Stimulated activated CD8-positive, alpha-beta memory T cell treated with anti-CD3 and anti-CD28 coated beads, Interleukin-12 subunit alpha, Interleukin-12 subunit beta, amount 100 ng/mL, for 24 hours (primary cell): Measurements from ENCODE around the gene JARID2.
"Not testable (repeated sequence)": the region's sequence is repeated elsewhere in the genome, so short reads cannot be mapped to it uniquely, and the experiment has no call there.

ENCODE experiments used
- DNase-seq: peaks from one replicate; pipeline ENCODE4 v3.0.0-alpha.2; 2020; ENCODE audit errors: extremely low read depth

JARID2 gene

GRCh38 chr6:15308435-15309213 lies 62.8 kb downstream of the JARID2 start:
- no peak for DNase-seq

- no peak for DNase-seq
These were observed 63.9 kb downstream of the JARID2 start for GRCh38 chr6:15309611-15310283.

- DNase-seq, result no peak
These were observed 64.8 kb downstream of the JARID2 start for GRCh38 chr6:15310680-15311079.

DNA sequence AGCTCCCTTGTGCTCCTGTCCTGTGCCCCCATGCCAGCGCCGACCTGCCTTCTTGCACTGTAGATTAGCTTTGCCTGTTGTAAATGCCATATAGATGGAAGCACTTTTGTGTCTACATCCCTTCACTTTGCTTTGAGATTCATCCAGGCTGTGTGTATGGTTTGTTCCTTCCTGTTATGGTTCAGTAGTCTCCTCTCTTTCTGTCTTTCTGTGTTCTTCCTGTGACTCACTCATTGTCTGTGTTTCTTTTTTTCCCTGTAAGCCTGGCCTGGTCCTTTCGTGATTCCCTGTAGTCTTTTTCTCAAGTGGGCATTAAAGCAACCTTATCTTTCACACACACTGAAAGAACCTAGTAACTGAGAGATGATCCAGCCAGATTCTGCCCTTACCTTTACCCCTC lies 66.6 kb downstream of the JARID2 start:
- no peak for DNase-seq

DNA sequence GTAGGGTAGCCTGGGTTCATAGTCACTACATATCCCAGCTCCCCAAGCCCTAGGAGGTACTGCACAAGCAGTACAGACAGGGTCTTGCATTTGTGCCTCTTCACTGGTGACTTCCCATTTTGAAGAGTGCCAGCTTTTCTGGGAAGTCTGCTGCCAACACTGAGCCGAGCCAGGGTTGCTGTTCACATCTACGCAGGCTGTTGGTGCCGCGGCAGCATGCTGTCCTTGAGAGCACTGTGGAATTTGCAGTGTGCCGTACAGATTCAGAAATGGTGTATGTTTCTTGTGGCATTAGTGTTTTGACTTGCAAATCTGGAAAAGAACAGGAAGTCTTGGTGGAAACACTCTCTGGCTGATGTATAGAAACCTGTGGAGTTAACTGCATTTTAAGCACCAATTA lies 67.5 kb downstream of the JARID2 start:
- DNase-seq, result no peak

GRCh38 chr6:15316754-15317153 lies 70.9 kb downstream of the JARID2 start:
- DNase-seq, result no peak

GRCh38 chr6:15317251-15317650 lies 71.4 kb downstream of the JARID2 start:
- DNase-seq, result no peak

DNA sequence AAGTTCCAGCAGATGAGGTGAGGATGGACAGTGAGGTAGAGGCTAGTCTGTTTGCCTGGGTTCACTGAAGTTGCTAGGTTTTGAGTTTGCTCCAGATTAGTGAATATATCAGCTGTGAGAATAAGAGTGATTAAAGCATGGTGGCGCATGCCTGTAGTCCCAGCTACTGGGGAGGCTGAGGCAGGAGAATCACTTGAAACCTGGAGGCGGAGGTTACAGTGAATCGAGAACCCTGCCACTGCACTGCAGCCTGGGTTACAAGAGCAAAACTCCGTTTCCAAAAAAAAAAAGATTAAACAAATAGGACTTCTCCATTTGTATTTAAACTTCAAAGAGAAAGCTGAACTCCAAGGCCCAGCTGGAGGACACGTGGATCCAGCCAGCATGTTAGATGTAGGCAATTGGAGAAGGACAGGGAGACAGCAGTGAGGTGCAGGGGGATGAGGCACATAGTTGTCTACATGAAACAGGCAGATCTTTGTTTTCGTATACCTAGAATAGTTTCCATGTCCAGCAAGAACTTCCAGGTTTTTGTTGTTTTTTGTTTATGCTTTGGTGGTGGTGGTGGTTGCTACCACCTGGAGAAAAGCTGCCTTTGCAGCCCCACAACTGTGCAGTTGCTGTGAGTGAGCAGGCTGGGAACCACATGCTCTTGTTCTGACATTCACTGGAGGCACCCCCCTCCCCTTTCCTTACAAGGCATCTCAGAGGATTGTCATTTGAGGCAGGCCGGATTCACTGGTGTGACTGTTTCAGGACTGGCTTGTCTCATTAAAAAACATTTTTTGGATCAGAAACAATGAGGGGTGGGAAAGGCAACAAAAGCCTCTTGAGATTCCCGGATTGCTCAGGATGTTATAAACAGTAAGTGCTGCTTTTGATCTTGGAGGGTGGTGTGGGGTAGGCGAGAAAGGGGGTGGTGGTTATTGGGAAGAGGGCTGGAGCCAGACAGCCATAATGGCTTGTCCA lies 72.3 kb downstream of the JARID2 start:
- DNase-seq, result no peak

- no peak for DNase-seq
These were observed 73.8 kb downstream of the JARID2 start for GRCh38 chr6:15319677-15320076.

- DNase-seq, result no peak
These were observed 74.8 kb downstream of the JARID2 start for GRCh38 chr6:15320693-15321092.

- no peak for DNase-seq
These were observed 76.3 kb downstream of the JARID2 start for GRCh38 chr6:15322184-15322583.

DNA sequence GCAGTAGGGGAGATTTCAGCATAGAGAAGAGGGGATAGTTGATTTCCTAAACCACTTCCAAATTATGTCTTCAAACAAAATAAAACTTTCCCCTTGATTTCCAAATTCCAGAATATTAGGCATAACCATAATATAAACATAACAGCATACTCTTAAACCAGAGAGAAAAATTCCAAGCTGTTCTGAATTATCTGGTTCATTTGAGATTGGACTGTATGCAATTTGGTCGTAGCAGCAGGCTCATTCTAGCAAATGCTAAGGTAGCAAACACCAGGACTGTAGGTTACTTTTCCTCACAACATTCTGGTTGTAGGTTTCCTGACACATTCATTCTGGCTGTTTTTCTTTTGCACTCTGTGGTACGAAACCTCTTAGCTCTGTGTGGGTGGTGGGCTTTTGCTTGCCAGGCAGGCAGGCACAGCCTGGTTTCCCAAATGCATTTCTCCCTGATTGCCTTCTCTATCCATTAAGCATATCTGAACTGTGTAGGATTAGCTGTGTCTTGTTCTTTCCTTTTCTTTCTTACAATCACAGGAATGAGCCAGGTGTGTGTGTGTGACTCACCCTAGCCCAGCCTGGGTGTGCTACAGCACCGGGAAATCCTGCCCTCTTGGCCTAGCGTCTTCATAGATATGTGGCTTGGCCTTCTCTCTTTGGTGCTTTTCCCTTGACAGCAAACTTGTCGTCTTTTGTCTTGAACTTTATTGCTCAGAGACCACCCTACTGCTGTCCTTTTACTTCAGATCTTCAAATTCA lies 77.1 kb downstream of the JARID2 start:
- DNase-seq, result no peak

- not testable (repeated sequence) for DNase-seq
These were observed 77.7 kb downstream of the JARID2 start for GRCh38 chr6:15323611-15324010.

- no peak for DNase-seq
These were observed 78.6 kb downstream of the JARID2 start for GRCh38 chr6:15324427-15324985.

DNA sequence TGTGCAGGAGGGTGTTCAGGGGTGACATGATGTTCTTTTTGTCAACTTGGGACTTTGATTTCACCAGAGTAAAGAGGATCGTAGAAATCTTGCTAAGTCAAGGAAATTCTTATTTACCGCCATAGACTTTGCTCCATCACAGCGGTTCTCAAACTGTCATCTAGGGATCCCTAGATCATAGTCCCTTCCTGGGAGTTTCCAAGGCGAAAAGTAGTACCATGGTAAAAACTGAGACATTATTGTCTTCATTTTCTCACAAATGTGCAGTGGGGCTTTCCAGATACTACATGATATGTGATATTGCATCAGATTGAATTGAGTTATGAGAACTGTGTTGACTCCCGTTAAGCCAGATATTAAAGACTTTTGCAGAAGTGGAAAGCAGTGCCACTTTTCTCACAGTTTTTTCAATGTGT lies 79.7 kb downstream of the JARID2 start:
- DNase-seq, result no peak

DNA sequence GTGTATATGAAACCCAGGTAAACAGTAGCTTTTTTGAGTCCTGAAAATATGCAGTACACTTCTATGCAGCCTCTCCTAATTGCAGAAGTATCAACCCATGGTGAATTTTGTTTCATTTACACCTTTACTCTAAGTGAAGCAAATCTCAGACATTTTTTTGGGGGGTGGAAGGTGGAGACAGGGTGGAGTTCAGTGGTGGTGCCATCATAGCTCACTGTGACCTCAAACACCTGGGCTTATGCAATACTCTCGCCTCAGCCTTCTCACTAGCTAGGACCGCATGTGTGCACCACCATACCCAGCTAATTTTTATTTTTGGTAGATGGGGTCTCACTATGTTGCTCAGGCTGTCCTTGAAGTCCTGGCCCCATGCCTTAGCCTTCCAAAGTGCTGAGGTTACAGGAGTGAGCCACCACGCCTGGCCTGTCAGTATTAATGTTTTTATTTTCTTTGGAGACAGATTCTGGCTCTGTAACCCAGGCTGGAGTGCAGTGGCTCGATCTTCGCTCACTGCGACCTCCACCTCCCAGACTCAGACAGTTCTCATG lies 80.3 kb downstream of the JARID2 start:
- DNase-seq, result no peak

- DNase-seq, result no peak
These were observed 81.4 kb downstream of the JARID2 start for GRCh38 chr6:15327271-15327670.

- no peak for DNase-seq
These were observed 83.4 kb downstream of the JARID2 start for GRCh38 chr6:15329197-15329671.

DNA sequence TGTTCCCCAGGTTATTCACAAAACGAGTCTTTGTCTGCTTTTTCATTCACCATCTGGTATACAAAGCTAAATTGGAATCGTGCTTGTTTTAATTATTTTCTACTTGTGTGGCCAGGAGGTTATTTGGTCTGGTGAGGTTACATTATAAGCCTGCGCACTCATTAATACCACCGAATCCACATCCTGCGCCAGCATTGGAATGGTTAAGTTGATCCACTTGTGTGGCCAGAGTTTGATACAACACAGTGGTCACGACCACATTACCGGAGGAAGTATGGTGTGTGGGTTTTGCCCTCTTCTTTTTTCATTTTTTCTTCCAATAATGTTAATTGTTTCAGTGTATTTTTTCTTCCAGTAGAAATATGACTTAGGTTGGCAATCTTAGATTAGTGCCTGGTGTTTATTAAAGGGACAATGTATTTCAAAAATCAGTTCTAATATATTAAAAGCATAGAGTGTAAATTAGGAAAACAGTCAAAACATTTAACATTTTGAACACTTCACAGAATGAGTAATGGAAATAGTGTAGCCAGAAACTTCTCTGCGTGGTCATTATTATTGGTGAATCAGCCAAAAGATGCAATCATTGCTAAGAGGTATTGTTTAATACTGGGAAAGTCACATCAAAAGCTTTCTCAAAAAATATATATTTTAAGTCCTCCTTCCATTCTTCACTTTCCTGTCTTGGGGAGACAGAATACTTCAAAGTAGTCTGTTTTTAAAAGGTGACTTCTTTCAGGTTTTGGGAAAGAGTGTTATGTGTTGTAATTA lies 84.5 kb downstream of the JARID2 start:
- DNase-seq, result no peak

DNA sequence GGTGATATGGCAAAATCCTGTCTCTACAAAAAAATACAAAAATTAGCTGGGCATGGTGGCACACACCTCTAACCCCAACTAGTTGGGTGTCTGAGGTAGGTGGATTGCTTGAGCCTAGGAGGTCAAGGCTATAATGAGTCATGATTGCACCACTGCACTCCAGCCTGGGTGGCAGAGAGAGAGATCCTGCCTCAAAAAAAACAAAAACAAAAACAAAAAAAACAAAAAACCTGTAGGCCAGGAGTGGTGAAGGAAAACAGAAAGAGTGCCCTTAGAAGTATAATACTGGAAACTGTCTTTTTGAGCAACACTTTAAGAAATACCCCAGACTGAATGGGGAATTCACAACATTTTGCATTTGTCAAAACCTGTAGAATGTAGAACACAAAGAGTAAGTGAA lies 85.3 kb downstream of the JARID2 start:
- no peak for DNase-seq
